ENCODE data around the gene NPHP4.

- no peak for TF ChIP-seq CTCF (IDR thresholded peaks at IDR 0.05)
- TF ChIP-seq POLR2A (IDR thresholded peaks at IDR 0.05): no peak
Observed at GRCh38 chr1:5842679-5843078, 149.5 kb downstream of the NPHP4 start.
